HCT116 (cell line): ENCODE measurements around the gene DTNB.

Experiments
- CTCF ChIP-seq, 3 experiments: fragments of 200-600 bp in 1 of 3; sonication (generic) in 1 of 3; IDR thresholded peaks in 2 of 3; conservative IDR thresholded peaks in 1 of 3; 2 replicates each; pipeline ENCODE4 v1.5.1; 2012 to 2017; ENCODE audit warnings: low read depth in 2 of 3, low read length in 2 of 3, antibody characterized with exemption in 1 of 3, borderline replicate concordance in 1 of 3, control low read depth in 1 of 3, mild to moderate bottlenecking in 1 of 3, mixed read lengths in 1 of 3, mixed run types in 1 of 3, moderate library complexity in 1 of 3; ENCODE audit not compliant: insufficient read depth in 1 of 3
- EZH2 ChIP-seq: fragments of 200-600 bp; sonication (generic); IDR thresholded peaks from 2 replicates; pipeline ENCODE4 v1.6.1; 2017; ENCODE audit warnings: antibody characterized with exemption, mixed run types

GRCh38 chr2:25349397-25349796, 324.0 kb downstream of the DTNB start:
- TF ChIP-seq CTCF (IDR thresholded peaks at IDR 0.05 in 2 of 3, conservative IDR thresholded peaks at IDR 0.05 in 1 of 3; ENCODE audit: borderline replicate concordance in 1 of 3, insufficient read depth in 1 of 3, low read depth in 2 of 3, low read length in 2 of 3) (no peak), EZH2 (no peak)
